ENCODE results near the gene MINDY4.

Gene MINDY4

DNA sequence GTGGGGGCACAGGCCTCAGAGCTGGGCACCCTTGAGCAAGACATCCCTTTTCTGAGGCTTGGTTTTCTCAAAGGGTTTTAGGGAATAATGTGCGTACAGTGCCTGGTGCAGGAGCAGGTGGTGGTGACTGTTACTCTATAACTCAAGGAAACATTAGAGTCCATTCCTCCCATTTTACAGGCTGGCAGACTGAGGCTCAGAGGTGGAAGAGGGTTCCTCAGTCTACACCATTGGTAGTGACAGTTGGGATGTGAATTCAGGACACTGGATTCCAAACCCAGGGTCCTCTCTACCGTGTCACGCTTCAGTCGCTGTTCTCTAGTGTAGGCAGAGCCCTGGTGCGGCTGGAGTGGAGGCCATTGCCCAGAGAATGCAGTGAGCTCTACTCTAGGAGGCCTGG lies 100.4 kb downstream of the MINDY4 start:
- DNase-seq (ENCODE audit: extremely low read depth in 1 of 2, low read depth in 1 of 2) = no peak

DNA sequence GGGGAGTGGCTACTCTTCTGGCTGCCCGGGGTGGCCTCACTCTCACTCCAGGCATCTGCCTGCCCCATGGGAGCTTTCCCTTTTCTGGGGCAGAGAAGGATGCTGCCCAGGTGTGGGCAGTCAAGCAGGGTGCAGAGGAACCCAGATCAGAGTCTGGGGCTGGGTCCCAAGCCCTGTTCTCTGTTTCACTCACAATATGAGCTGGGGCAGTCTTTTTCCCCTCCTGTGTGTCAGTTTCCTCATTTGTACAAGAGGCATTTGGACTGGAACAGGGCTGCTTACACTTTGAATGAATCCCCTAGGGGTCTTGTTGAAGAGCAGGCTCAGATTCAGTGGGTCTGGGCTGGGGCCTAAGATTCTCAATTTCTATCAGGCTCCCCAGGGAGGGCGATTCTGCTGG lies 102.0 kb downstream of the MINDY4 start:
- no peak for DNase-seq (ENCODE audit: extremely low read depth in 1 of 2, low read depth in 1 of 2)

DNA sequence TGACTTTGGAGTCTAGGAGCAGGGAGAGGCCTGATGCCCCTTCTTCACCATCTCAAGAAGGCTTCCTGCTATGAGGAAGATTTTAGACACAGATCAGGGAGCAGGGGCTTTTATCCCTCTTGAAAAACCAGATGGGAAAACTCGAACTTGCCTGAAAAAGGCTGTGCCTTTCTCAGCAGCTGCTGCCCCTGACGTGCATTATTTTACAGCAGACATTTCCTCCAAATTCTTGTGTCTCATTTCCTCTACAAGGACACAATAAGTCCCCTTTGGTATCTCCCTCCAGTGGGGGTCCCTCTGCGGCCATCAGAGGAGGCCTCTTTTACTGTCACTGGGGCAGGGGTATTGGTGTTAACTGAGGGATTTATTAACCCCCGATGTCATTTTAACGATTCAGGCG lies 102.4 kb downstream of the MINDY4 start:
- DNase-seq (ENCODE audit: extremely low read depth in 1 of 2, low read depth in 1 of 2) = no peak

DNA sequence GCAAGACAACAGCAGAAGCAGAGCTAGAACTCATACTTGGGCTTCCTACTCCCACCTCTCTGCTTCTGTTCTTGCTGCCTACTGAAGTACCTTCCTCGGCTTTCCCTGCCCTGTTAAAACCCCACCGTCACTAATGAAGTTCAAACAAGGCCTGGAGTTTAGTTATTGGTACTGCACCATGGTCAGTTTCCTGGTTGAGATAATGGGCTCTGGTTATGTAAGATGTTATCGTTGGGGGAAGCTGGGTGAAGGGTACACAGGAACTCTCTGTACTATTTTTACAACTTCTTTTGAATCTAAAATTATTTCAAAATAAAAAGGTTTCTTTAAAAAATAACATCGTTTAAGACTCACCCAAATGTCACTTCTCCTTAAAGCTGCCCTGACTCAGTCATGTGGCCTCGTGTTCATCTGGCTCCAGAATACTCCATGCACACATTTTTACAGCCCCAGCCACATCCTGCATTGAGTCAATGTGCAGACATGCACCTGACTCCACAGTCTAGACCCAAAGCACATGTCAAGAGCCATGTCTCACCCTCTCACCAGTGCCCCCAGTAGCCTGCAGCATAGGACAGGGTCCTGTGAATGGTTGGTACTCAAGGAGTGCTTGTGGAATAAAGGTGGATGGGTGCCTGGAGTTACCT lies 103.6 kb downstream of the MINDY4 start:
- DNase-seq (ENCODE audit: extremely low read depth in 1 of 2, low read depth in 1 of 2) = no peak

DNA sequence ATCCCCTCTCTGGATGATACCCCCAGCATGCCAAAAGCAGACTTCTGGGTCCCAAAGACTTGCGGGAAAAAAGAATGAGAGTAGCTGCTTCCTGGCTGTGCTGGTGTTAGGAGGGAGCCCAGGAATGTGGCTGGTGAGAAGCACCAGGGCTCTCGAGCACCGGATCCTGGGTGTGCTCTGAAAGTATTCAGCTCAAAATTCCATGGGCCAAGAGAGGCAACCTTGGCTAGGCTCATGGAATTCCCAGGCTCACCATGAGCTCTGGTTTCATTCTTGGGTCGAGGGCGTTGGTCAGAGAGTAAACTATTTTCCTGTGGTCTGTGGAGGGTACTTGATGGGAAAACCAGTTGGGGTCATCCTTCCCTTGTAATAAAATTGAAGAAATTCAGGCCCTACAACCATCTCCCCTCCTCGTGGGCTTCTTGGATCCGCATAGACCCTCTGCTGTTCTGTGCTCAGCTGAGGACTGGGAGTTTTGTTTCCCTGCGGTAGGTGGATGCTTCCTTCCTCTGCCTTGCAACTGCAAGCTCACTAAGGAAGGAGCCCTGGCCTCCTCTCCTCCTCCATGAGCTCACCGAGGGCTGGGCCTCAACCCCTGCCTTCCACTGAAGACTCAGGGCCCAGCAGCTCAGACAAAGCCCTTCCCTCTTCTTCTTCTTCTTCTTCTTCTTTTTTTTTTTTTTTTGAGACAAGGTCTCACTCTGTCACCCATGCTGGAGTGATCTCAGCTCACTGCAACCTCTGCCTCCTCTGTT lies 106.0 kb downstream of the MINDY4 start:
- no peak for DNase-seq (ENCODE audit: extremely low read depth in 1 of 2, low read depth in 1 of 2)

DNA sequence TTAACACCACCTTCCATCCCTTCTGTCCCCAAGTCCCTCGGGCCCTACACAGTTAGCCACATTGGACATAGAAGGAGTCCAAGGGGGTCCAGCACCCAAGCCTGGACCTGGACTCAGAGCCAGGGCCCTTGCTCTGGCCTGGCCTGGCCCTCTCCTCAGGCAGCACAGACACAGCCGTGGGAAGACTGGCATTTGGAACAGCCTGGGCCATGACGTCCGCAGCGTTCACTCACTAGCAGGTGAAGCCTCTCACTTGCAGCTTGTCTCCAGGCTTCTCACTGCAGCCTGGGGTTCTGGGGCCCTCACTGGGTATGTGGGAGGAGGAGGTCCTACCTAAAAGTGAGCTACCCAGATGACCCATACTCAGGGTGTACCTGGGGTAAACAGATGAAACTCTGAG lies 106.8 kb downstream of the MINDY4 start:
- no peak for DNase-seq (ENCODE audit: extremely low read depth in 1 of 2, low read depth in 1 of 2)

GRCh38 chr7:30879139-30880124 lies 108.2 kb downstream of the MINDY4 start:
- no peak for DNase-seq (ENCODE audit: extremely low read depth in 1 of 2, low read depth in 1 of 2)

DNA sequence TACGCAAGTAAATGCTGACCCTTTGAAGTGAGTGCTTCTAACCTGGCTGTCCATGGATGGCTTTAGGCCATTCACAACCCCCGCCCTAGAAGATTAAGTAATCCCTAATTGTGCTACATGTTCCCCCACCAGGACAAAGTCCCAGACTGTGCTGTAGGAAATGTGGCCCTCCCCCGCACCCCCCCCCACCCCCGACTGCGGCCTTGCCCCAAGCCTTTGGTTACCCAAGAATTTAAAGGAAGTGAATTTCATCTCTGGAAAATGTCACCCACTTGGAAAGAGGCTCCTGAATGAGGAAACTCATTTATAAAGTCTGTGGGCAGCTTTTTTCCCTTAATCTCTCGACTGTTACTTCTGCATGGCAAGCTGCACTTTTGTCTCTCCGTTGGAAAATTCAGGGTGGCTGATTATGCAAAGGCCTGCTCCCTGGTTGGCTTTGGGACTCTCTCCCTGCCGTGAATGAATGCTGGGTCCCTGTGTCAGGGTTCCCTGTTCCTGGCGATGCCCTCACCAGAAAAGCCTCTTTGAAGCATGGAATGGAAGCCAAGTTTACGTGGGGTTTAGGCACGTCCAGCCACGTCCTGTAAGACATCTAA lies 109.0 kb downstream of the MINDY4 start:
- DNase-seq (ENCODE audit: extremely low read depth in 1 of 2, low read depth in 1 of 2) = no peak

GRCh38 chr7:30880941-30881340 lies 109.7 kb downstream of the MINDY4 start:
- no peak for DNase-seq (ENCODE audit: extremely low read depth in 1 of 2, low read depth in 1 of 2)

GRCh38 chr7:30881448-30881847 lies 110.2 kb downstream of the MINDY4 start:
- DNase-seq (ENCODE audit: extremely low read depth in 1 of 2, low read depth in 1 of 2) = no peak

GRCh38 chr7:30884881-30885280 lies 113.7 kb downstream of the MINDY4 start:
- DNase-seq (ENCODE audit: extremely low read depth in 1 of 2, low read depth in 1 of 2) = no peak

DNA sequence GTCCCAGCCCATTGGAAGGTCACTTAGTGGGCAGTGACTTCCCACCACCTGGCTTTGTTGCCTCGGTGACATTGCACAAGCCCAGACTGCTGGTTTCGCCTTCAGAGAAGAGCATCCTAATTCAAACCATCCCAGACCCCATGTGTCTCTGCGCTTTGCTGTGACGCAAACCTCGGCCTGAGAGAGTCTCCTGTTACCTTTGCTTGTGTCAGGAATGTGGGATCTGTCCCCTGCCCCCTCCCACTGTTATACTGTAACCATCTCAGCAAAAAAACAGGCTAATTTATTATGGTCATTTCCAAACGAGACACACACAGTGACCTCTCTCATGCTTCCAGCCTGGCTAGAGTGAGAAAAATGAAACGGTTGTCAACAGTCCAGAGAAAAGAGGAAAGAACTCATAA lies 115.4 kb downstream of the MINDY4 start:
- no peak for DNase-seq (ENCODE audit: extremely low read depth in 1 of 2, low read depth in 1 of 2)

DNA sequence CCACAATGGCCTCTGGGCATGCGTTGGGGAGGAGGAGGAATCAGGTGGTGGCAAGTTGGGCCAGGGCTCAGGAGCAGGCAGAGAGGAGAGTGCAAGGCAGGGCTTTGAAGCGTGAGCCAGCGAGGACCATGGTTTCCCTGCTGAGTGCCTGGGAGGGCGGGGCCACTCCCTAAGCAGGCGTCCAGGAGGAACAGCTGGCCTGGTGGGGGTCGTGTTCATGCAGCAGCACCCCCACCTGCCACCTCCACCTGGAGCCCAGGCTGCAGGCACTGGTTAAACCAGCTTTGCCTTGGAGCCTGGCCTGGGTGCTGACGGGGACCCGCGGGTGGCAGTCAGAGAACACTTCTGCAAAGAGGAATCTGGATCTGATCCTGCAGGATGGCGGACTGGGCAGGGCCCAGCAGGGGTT lies 116.3 kb downstream of the MINDY4 start:
- DNase-seq (ENCODE audit: extremely low read depth in 1 of 2, low read depth in 1 of 2) = no peak

DNA sequence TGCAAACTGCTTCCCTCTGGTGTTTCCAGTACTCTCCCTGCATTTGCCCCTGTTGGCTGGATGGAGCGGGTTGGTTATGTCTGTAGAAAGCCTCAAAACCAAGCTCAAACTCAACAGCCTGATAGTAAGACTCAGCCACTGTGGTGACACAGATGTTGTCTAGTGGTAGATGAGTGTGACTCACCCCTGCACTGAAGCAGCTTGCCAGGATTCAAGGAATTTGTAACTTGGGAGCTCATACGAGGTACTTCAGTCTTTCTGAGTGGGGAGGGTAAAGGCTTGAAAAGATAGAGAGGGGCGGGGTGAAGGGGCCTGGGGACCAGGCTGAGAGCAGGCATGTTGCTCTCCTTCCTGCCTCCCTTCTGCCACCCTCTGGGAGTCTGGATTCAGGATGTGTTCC lies 117.5 kb downstream of the MINDY4 start:
- no peak for DNase-seq (ENCODE audit: extremely low read depth in 1 of 2, low read depth in 1 of 2)

- DNase-seq (ENCODE audit: extremely low read depth in 1 of 2, low read depth in 1 of 2) = no peak
These were observed 119.0 kb downstream of the MINDY4 start for GRCh38 chr7:30890226-30890625.

DNA sequence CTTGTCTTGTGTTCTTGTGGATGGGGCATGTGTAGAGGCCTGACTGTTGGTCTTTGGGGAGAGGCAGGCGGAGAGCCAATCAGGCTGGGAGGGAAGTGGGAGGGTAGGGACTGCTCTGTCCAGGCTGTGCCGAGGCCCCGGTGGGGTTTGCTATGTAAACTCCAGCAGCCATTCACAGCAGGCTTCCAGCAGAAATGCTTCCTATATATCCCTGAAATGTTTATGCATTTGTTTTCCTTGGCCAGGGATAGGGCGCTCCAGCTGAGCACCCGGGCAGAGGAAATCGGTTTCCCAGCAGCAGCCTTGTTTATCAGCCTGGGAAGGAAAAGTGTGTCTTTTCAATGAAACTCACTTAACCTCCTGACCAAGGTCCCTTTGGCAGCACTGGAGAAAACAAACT lies 122.1 kb downstream of the MINDY4 start:
- no peak for DNase-seq (ENCODE audit: extremely low read depth in 1 of 2, low read depth in 1 of 2)

DNA sequence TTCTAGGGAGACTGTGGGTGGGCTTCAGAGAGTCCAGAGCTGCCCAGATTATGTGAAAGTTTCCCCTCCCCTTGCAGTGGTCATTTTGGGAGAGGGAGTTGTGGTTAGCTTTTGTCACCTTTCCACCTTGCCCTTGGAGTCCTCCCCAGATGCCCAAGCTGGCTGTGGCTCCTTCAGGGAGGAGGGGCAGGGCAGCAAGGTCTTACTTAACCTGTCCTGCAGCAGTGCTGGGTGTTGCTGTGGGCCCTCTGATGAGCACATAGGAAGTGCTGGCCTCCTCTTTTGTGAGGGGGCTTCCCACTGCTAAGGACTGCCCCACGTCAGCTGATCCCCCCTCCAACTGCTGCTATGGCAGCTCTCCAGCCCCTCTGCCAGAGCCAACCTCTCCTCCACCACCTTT lies 122.8 kb downstream of the MINDY4 start:
- no peak for DNase-seq (ENCODE audit: extremely low read depth in 1 of 2, low read depth in 1 of 2)

- no peak for DNase-seq (ENCODE audit: extremely low read depth in 1 of 2, low read depth in 1 of 2)
These were observed 123.8 kb downstream of the MINDY4 start for GRCh38 chr7:30894866-30895605.

GRCh38 chr7:30896036-30896435 lies 124.8 kb downstream of the MINDY4 start:
- DNase-seq (ENCODE audit: extremely low read depth in 1 of 2, low read depth in 1 of 2) = no peak

Measured in stimulated activated CD8-positive, alpha-beta memory T cell treated with anti-CD3 and anti-CD28 coated beads, Interleukin-7, amount 100 ng/mL, for 48 hours (primary cell).